Memory B cell (primary cell): ENCODE data around the gene OR2T29.
A peak's percentile ranks its signal among the peaks of the same experiment; 100 is the strongest.
"Not testable (repeated sequence)": the region's sequence is repeated elsewhere in the genome, so short reads cannot be mapped to it uniquely, and the experiment has no call there.

Experiments used
- ATAC-seq: fragments of 150-1000 bp; cut with Tn5 transposase; 2 replicates; pipeline ENCODE4 v1.10.0; 2021; ENCODE audit warnings: low read depth, mild to moderate bottlenecking, moderate library complexity
- DNase-seq, 2 donors: peaks; one replicate each; pipeline ENCODE4 v3.0.0; 2022; ENCODE audit warnings: low spot score in 2 of 2
- H3K27ac Mint-ChIP-seq: one replicate; pipeline ENCODE4 v1.8.0; 2022; ENCODE audit warnings: mild to moderate bottlenecking, moderate library complexity, mixed read lengths
- H3K27me3 Mint-ChIP-seq: one replicate; pipeline ENCODE4 v1.8.0; 2022; ENCODE audit warnings: mixed read lengths
- H3K36me3 Mint-ChIP-seq: one replicate; pipeline ENCODE4 v1.8.0; 2022; ENCODE audit warnings: mild to moderate bottlenecking, mixed read lengths
- H3K4me1 Mint-ChIP-seq: one replicate; pipeline ENCODE4 v1.8.0; 2022; ENCODE audit warnings: mixed read lengths
- H3K4me3 Mint-ChIP-seq: one replicate; pipeline ENCODE4 v1.8.0; 2022; ENCODE audit warnings: mild to moderate bottlenecking, moderate library complexity, mixed read lengths
- H3K9me3 Mint-ChIP-seq: one replicate; pipeline ENCODE4 v1.8.0; 2022; ENCODE audit warnings: mixed read lengths

OR2T29 gene

DNA sequence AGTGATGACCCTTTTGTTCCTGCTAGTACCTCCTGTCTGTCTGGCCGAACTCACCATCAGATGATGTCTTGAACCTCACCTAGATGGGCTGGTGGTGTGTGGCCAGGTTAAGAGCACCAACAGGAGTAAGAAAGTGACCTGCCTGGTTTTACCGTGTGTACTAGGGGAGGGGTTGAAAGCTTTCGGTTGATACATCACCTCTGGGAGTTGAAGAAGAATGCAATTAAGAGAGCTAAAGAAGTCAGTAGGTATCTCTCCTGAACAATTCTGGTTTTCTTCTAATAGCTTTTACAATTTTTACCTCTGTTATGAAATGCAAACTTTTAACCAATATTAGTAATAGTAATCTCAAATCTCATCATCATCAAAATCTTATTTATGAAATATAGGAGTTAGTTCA, at the start of gene OR2T29:
Gene OR2T29, minus strand, starts transcription at position 101 of the 400 bp plus-strand sequence. CDS start 3,281 bp downstream, outside the sequence.
- H3K36me3 Mint-ChIP-seq, ATAC-seq, H3K4me1 Mint-ChIP-seq, H3K4me3 Mint-ChIP-seq, H3K27ac Mint-ChIP-seq, H3K9me3 Mint-ChIP-seq, DNase-seq, H3K27me3 Mint-ChIP-seq: not testable (repeated sequence)

- Mint-ChIP-seq H3K9me3 (no peaks in the 10 kb centered on the region), H3K4me1 (peaks cover 6% of the 10 kb centered on the region), H3K36me3 (no peaks in the 10 kb centered on the region), H3K27ac (no peak overlapping the region), H3K4me3 (no peak overlapping the region), H3K27me3 (no peaks in the 10 kb centered on the region)
- no peak for DNase-seq
- ATAC-seq = no peak
These were observed 49.4 kb upstream of the OR2T29 start for GRCh38 chr1:248611883-248612414.

- no peak overlapping the region for H3K27ac Mint-ChIP-seq
These were observed 47.7 kb upstream of the OR2T29 start for GRCh38 chr1:248610301-248610700.

GRCh38 chr1:248599396-248599795, 36.8 kb upstream of the OR2T29 start:
- no peaks in the 10 kb centered on the region for H3K36me3 Mint-ChIP-seq
- no peaks in the 10 kb centered on the region for H3K27me3 Mint-ChIP-seq
- ATAC-seq (no peak), DNase-seq (no peak)
- H3K4me3 Mint-ChIP-seq = no peak overlapping the region
- no peaks in the 10 kb centered on the region for H3K9me3 Mint-ChIP-seq
- H3K4me1 Mint-ChIP-seq = peaks cover 2% of the 10 kb centered on the region
- no peak overlapping the region for H3K27ac Mint-ChIP-seq

More at GRCh38 chr1:248610301-248610700, 47.7 kb upstream of the OR2T29 start:
- ATAC-seq = no peak
- H3K27me3 Mint-ChIP-seq = no peaks in the 10 kb centered on the region
- H3K4me3 Mint-ChIP-seq = no peak overlapping the region
- no peaks in the 10 kb centered on the region for H3K9me3 Mint-ChIP-seq
- no peaks in the 10 kb centered on the region for H3K36me3 Mint-ChIP-seq
- DNase-seq = no peak
- H3K4me1 Mint-ChIP-seq = peaks cover 8% of the 10 kb centered on the region

- Mint-ChIP-seq H3K27me3 (no peaks in the 10 kb centered on the region), H3K36me3 (no peaks in the 10 kb centered on the region), H3K9me3 (no peaks in the 10 kb centered on the region), H3K27ac (no peak within 1 kb of the TSS), H3K4me1 (peaks cover 2% of the 10 kb centered on the region), H3K4me3 (no peak within 1 kb of the TSS)
- ATAC-seq (no peak), DNase-seq (no peak)
These were observed 35.0 kb upstream of the OR2T29 start, which contains the start of gene OR2T10 for GRCh38 chr1:248597589-248597988. OR2T10 (minus strand) TSS chr1:248597700; CDS start chr1:248593768, 3,932 bp downstream.

DNA sequence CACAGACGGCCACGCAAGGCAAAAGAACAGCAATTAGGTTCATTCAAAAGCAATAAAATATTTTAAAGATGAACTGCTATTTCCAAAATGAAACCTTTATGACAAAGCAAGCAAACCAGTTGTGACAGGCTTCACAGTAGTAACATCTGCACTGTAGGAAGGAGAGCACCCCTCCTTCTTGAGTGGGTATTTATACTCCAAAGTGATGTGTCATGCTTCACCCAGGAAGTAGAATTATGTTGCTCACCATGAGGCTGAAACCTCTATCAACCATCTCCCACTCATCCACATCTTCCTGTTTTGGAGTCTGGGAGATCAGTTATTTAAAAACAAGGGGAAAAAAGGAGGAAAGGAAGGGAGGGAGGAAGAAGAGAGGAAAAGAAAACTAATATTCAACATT, 34.0 kb upstream of the OR2T29 start:
- H3K27ac Mint-ChIP-seq = no peak overlapping the region
- DNase-seq = no peak
- H3K4me1 Mint-ChIP-seq = peaks cover 2% of the 10 kb centered on the region
- no peaks in the 10 kb centered on the region for H3K36me3 Mint-ChIP-seq
- H3K9me3 Mint-ChIP-seq = no peaks in the 10 kb centered on the region
- no peak overlapping the region for H3K4me3 Mint-ChIP-seq
- ATAC-seq = peak; percentile 34
- no peaks in the 10 kb centered on the region for H3K27me3 Mint-ChIP-seq

DNA sequence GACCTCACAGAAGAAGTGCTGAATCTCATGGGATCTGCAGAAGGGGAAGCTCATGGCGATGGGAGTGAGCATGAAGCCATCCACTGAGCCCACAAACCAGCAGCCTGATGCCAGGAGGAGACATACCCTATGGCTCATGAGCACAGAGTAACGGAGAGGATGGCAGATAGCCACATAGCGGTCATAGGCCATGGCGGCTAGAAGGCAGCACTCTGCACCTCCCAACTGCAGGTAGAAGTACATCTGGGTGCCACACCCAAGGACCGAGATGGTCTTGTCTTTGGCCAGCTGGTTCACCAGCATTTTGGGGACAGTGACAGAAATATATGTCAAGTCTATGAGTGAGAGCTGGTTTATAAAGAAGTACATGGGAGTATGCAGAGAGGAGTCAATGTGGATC, 30.7 kb upstream of the OR2T29 start:
- no peaks in the 10 kb centered on the region for H3K27me3 Mint-ChIP-seq
- no peaks in the 10 kb centered on the region for H3K36me3 Mint-ChIP-seq
- ATAC-seq (no peak), DNase-seq (no peak)
- H3K9me3 Mint-ChIP-seq = no peaks in the 10 kb centered on the region
- H3K4me1 Mint-ChIP-seq = peaks cover 2% of the 10 kb centered on the region
- H3K27ac Mint-ChIP-seq = no peak overlapping the region
- no peak overlapping the region for H3K4me3 Mint-ChIP-seq

- H3K4me1 Mint-ChIP-seq = peaks cover 2% of the 10 kb centered on the region
- no peaks in the 10 kb centered on the region for H3K9me3 Mint-ChIP-seq
- no peak for DNase-seq
- H3K36me3 Mint-ChIP-seq = no peaks in the 10 kb centered on the region
- H3K27ac Mint-ChIP-seq = no peak overlapping the region
- H3K4me3 Mint-ChIP-seq = no peak overlapping the region
- no peaks in the 10 kb centered on the region for H3K27me3 Mint-ChIP-seq
- no peak for ATAC-seq
These were observed 30.1 kb upstream of the OR2T29 start for GRCh38 chr1:248592655-248593054.

DNA sequence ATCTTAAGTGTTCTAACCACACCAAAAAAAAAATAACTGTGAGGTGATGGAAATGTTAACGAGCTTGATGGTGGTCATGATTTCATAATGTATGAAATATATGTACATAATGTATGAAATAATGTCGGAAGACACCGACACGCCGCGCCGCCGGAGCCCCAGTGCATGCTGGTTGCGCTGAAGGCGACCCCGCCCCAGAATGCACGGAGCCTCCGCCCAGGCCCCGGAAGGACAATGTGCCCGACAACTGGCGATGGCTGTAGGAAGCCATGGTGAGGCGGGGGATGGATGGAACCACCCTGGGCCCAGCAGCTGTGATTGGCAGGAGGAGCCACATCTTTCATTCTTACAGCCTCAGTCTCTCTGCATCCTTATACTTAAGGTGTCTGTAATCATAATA, 27.5 kb upstream of the OR2T29 start:
- H3K27me3 Mint-ChIP-seq = peaks cover 2% of the 10 kb centered on the region
- H3K27ac Mint-ChIP-seq = no peak overlapping the region
- no peaks in the 10 kb centered on the region for H3K36me3 Mint-ChIP-seq
- DNase-seq (no peak), ATAC-seq (no peak)
- no peaks in the 10 kb centered on the region for H3K9me3 Mint-ChIP-seq
- H3K4me3 Mint-ChIP-seq = no peak overlapping the region
- H3K4me1 Mint-ChIP-seq = no peaks in the 10 kb centered on the region

DNA sequence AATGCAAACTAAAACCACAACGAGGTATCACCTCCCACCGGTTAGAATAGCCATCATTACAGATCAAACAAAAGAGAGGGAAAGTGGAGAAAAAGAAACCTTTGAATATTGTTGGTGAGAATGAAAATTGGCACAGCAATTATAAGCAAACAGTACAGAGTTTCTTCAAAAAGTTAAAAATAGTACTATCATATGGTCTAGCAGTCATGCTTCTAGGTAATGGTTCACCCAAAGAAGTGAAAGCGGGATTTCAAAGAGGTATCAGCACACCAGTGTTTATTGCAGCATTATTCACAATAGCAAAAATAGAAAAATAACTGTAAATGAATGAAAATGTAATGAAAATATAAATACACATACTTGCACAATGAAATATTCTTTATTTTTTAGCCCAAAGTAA, 26.8 kb upstream of the OR2T29 start:
- H3K4me3 Mint-ChIP-seq = no peak overlapping the region
- no peak for DNase-seq
- no peak overlapping the region for H3K27ac Mint-ChIP-seq
- no peaks in the 10 kb centered on the region for H3K9me3 Mint-ChIP-seq
- H3K4me1 Mint-ChIP-seq = no peaks in the 10 kb centered on the region
- H3K27me3 Mint-ChIP-seq = peaks cover 2% of the 10 kb centered on the region
- no peaks in the 10 kb centered on the region for H3K36me3 Mint-ChIP-seq
- ATAC-seq = no peak

- no peak for ATAC-seq
- no peak overlapping the region for H3K27ac Mint-ChIP-seq
- H3K27me3 Mint-ChIP-seq = peaks cover 2% of the 10 kb centered on the region
- no peak overlapping the region for H3K4me3 Mint-ChIP-seq
- H3K36me3 Mint-ChIP-seq = no peaks in the 10 kb centered on the region
- H3K9me3 Mint-ChIP-seq = no peaks in the 10 kb centered on the region
- no peaks in the 10 kb centered on the region for H3K4me1 Mint-ChIP-seq
- DNase-seq = no peak
These were observed 22.7 kb upstream of the OR2T29 start for GRCh38 chr1:248585266-248585665.

DNA sequence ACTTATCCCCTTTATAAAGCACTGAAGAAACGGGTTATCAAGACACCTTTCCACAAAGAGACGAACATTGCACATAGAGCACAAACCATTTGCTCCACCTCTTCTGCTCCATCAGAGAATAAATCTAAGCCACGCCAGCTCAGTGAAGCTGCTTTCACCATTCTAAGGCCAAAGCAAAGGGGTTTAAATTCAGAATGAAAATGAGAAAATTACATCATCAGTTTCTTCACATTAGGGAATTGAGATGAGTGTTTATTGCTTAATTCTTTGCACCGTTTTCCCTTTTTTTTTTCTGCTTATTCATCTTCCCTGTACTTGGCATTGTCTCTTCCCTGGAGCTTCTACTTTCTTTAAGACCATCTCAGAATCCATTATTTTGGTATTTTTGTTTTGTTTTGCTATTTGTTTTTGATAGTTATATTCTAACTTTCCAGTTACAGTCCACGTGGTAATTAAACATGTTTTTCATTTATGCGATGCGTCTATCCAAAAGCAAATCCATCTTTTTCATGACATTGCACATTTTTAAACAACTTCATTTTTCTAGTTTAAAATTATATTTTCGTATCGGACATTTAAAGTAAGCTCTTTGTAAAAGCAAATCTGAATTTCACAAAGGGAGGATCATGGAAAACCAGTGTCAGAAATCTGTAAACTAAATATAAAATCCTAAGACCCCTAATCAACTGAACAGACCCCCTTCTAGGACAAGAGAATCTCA, 13.8 kb upstream of the OR2T29 start:
- Mint-ChIP-seq H3K9me3 (peaks cover 3% of the 10 kb centered on the region), H3K27ac (no peak overlapping the region), H3K4me1 (no peaks in the 10 kb centered on the region), H3K27me3 (peaks cover 2% of the 10 kb centered on the region), H3K4me3 (no peak overlapping the region), H3K36me3 (peaks cover 2% of the 10 kb centered on the region)
- no peak for ATAC-seq
- no peak for DNase-seq

- not testable (repeated sequence) for H3K27me3 Mint-ChIP-seq, H3K9me3 Mint-ChIP-seq, H3K4me3 Mint-ChIP-seq, H3K36me3 Mint-ChIP-seq, H3K27ac Mint-ChIP-seq, ATAC-seq, H3K4me1 Mint-ChIP-seq, DNase-seq
These were observed 12.1 kb upstream of the OR2T29 start, which contains the start of gene OR2T34 for GRCh38 chr1:248574657-248575056. OR2T34 (minus strand) TSS chr1:248574757; CDS start chr1:248574757, 0 bp downstream.

DNA sequence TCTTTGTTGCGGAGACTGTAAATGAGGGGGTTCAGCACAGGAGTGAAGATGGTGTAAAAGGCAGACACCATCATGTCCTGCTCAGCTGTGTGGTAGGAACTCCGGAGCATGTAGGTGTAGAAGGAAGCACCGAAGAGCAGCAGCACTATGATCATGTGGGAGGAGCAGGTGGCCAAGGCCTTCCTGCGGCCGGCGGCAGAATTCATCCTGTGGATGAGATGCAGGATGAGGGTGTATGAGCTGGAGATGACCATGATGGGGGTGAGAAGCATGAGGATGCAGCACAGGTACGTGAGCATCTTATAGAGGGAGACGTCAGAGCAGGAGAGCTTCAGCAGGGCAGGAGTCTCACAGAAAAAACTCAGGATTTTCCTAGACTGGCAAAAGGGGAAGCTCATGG, 11.3 kb upstream of the OR2T29 start:
- H3K36me3 Mint-ChIP-seq, ATAC-seq, H3K4me3 Mint-ChIP-seq, H3K4me1 Mint-ChIP-seq, H3K27me3 Mint-ChIP-seq, DNase-seq, H3K9me3 Mint-ChIP-seq, H3K27ac Mint-ChIP-seq: not testable (repeated sequence)

DNA sequence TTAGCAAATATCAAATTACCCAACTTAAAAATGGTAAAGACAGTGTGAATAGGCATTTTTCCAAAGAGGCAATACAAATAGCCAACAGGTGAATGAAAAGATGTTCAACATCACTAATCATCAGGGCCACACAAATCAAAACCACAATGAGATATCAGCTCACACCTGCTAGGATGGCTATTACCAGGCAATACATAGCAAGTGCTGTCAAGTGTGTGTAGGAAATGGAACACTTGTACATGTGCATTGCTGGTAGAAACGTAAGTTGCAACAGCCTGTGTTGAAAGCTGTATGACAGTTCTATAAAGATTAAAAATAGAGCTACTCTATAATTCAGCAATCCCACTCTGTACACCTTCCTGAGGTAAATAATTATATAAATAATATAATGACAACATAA, 9.5 kb upstream of the OR2T29 start:
- DNase-seq, H3K9me3 Mint-ChIP-seq, H3K27me3 Mint-ChIP-seq, ATAC-seq, H3K4me3 Mint-ChIP-seq, H3K27ac Mint-ChIP-seq, H3K36me3 Mint-ChIP-seq, H3K4me1 Mint-ChIP-seq: not testable (repeated sequence)
